Lower lobe of right lung (tissue), 2 donors: ENCODE data around the gene SCD. TPM values are rescaled to one million over a fixed set of nuclear protein-coding genes. Genes with fewer than 3 reads are reported as not detected.

Experiments
- ATAC-seq, 2 donors: fragments of 200-7000 bp; cut with Tn5 transposase; one replicate each; pipeline ENCODE4 v1.9.1; 2020 to 2022; ENCODE audit warnings: mild to moderate bottlenecking in 2 of 2, moderate library complexity in 2 of 2
- DNase-seq: peaks from one replicate; pipeline ENCODE4 v3.0.0-alpha.2; 2020
- H3K27ac ChIP-seq: fragments of 200-600 bp; one replicate; pipeline ENCODE4 v1.8.0; 2022
- H3K27me3 ChIP-seq: fragments of 200-600 bp; one replicate; pipeline ENCODE4 v1.8.0; 2022; ENCODE audit warnings: low read depth
- H3K36me3 ChIP-seq: fragments of 200-600 bp; one replicate; pipeline ENCODE4 v1.8.0; 2022; ENCODE audit warnings: mild to moderate bottlenecking
- H3K4me1 ChIP-seq: fragments of 200-600 bp; one replicate; pipeline ENCODE4 v1.8.0; 2022
- H3K4me3 ChIP-seq: fragments of 200-600 bp; one replicate; pipeline ENCODE4 v1.8.0; 2022; ENCODE audit warnings: mild to moderate bottlenecking
- H3K9me3 ChIP-seq: fragments of 200-600 bp; one replicate; pipeline ENCODE4 v1.8.0; 2022
- intact Hi-C: fragments of 100-400 bp; cut with DNase I; formaldehyde crosslinking; loops from one replicate; pipeline ENCODE4 v1.11.0; 2022
- total RNA-seq: library from RNA; stranded (reverse); fragmentation: NEBNext Ultra II Directional; extraction: Animal tissue kit (Norgen Biotek cat#: 25700); gene quantifications from one replicate; pipeline ENCODE4 v1.2.1, GENCODE V29; 2021
- TF ChIP-seq, protein P1 (sequence below): fragments of 200-600 bp; IDR thresholded peaks from one replicate; pipeline ENCODE4 v1.8.0; 2022; ENCODE audit warnings: antibody characterized with exemption, mild to moderate bottlenecking
- donor health status: DM: no; HTN: yes; CAD: no; lungs with severe emphysema.

The SCD gene
- total RNA-seq, 1 donor from 2014 or later = 327 TPM

DNA sequence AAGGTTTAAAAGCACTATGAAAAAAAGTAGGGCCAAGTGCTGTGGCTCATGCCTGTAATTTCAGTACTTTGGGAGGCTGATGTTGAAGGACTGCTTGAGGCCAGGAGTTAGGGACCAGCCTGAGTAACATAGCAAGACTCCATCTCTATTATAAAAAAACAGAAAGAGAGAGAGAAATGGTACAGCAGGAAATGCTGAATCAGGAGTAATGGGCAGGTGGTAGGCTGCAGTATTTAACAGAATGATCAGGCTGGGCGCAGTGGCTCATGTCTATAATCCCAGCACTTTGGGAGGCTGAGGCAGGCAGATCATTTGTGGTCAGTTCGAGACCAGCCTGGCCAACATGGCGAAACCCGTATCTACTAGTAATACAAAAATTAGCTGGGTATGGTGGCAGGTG is 49.6 kb downstream of the SCD start:
- Histone ChIP-seq H3K4me1 (no peaks in the 10 kb centered on the region), H3K36me3 (no peaks in the 10 kb centered on the region), H3K4me3 (no peak overlapping the region), H3K27me3 (no peaks in the 10 kb centered on the region), H3K27ac (no peak overlapping the region), H3K9me3 (no peaks in the 10 kb centered on the region)
- ATAC-seq (no peak), DNase-seq (no peak)
- TF ChIP-seq, protein P1, sequence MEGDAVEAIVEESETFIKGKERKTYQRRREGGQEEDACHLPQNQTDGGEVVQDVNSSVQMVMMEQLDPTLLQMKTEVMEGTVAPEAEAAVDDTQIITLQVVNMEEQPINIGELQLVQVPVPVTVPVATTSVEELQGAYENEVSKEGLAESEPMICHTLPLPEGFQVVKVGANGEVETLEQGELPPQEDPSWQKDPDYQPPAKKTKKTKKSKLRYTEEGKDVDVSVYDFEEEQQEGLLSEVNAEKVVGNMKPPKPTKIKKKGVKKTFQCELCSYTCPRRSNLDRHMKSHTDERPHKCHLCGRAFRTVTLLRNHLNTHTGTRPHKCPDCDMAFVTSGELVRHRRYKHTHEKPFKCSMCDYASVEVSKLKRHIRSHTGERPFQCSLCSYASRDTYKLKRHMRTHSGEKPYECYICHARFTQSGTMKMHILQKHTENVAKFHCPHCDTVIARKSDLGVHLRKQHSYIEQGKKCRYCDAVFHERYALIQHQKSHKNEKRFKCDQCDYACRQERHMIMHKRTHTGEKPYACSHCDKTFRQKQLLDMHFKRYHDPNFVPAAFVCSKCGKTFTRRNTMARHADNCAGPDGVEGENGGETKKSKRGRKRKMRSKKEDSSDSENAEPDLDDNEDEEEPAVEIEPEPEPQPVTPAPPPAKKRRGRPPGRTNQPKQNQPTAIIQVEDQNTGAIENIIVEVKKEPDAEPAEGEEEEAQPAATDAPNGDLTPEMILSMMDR = no peak
- intact Hi-C loops = no loop called here

DNA sequence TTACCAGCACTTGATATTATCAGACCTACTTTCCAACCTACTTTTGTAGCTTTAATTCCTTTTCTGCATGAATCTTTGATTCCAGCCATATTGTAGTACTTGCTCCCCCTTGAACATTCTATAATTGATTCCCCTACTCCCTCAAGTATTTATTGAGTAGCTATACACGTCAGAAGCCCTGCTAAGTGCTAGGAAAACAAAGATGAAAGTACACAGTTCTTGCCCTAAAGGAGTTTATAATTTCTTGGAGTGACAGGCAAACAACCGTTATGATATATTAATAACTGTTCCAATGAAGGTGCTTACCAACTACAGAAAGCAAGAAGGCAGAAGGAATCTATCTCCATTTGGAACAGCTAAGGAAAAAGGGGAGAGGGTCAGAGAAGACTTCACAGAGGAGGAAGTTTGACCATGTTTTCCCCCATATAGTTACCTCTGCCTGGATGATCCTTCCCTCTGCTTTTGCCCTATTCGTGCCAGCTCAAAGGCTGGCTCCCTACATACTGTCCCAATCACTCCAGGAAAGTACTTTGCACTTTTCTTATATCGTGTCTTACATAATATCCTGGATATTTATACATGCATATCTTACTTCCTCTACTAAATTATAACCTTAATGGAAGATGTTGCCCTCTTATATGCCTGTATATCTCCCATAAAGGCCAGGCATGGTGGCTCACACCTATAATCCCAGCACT is 54.7 kb downstream of the SCD start:
- intact Hi-C loops = no loop called here
- Histone ChIP-seq H3K9me3 (no peaks in the 10 kb centered on the region), H3K36me3 (no peaks in the 10 kb centered on the region), H3K27me3 (no peaks in the 10 kb centered on the region), H3K4me1 (no peaks in the 10 kb centered on the region), H3K27ac (no peak overlapping the region), H3K4me3 (no peak overlapping the region)
- TF ChIP-seq, protein P1 = no peak
- ATAC-seq = peak; percentile 34 to 70
- DNase-seq = no peak

DNA sequence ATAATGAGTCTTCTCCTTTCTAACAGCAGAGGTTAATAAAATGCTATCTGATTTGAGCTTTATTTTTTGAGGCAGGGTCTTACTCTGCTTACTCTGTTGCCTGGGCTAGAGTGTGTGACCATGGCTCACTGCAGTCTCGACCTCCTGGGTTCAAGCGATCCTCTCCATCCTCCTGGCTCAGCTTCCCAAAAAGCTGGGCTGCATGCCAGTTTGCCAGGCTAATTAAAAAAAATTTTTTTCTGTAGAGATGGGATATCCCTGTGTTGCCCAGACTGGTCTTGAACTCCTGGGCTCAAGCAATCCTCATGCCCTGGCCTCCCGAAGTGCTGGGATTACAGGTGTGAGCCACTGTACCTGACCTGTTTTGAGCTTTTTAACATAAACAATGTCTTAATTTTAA is 56.7 kb downstream of the SCD start:
- TF ChIP-seq, protein P1 = no peak
- DNase-seq = no peak
- no peak overlapping the region for H3K27ac ChIP-seq
- H3K36me3 ChIP-seq = no peaks in the 10 kb centered on the region
- no peak overlapping the region for H3K4me3 ChIP-seq
- no peak for ATAC-seq
- no peaks in the 10 kb centered on the region for H3K27me3 ChIP-seq
- no peaks in the 10 kb centered on the region for H3K4me1 ChIP-seq
- no peaks in the 10 kb centered on the region for H3K9me3 ChIP-seq
- intact Hi-C loops = no loop called here

DNA sequence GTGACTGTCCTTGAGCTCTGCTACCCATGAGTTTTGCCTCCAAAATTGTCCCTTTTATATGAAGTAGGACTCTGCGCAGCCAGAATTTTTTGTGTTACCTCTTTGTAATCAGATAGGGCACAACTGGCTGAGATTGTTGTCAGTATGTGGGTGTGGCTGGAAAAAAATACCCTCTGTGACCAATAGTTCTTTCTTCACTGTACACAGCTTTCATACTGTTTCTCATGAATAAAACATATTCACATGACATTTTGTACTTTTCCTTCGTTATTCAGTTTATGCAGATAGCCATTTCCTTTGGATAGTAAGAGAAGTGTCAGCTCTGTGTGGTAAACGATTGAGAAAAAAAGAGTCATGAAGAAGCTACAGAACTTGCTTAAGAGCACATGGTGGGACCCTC is 66.1 kb downstream of the SCD start:
- intact Hi-C loops = no loop called here
- Histone ChIP-seq H3K4me1 (no peaks in the 10 kb centered on the region), H3K9me3 (no peaks in the 10 kb centered on the region), H3K36me3 (no peaks in the 10 kb centered on the region), H3K27ac (no peak overlapping the region), H3K4me3 (no peak overlapping the region), H3K27me3 (no peaks in the 10 kb centered on the region)
- no peak for DNase-seq
- TF ChIP-seq, protein P1 = no peak
- ATAC-seq = no peak

Other genes with a start within 250 kb of the SCD start
- 31.9 TPM for gene ERLIN1, start 161.2 kb upstream of the SCD start, total RNA-seq
- gene CHUK, start 117.6 kb upstream of the SCD start, total RNA-seq = 20.0 TPM
- gene CWF19L1, start 79.6 kb upstream of the SCD start, total RNA-seq = 18.1 TPM
- gene BLOC1S2, start 60.6 kb upstream of the SCD start, total RNA-seq = 45.4 TPM
- 3.4 TPM for gene PKD2L1, start 17.0 kb upstream of the SCD start, total RNA-seq
- gene WNT8B, start 115.8 kb downstream of the SCD start, total RNA-seq = 0.18 TPM
- 16.0 TPM for gene SEC31B, start 172.6 kb downstream of the SCD start, total RNA-seq
- 119 TPM for gene NDUFB8, start 182.6 kb downstream of the SCD start, total RNA-seq
- 35.6 TPM for gene HIF1AN, start 188.7 kb downstream of the SCD start, total RNA-seq